Ammon's horn (tissue), 1 donor: ENCODE data around the gene LAGE3.

Experiments used
- DNase-seq: peaks from one replicate; pipeline ENCODE4 v3.0.0-alpha.2; 2016; ENCODE audit warnings: low spot score

Gene LAGE3

GRCh38 chrX:154435171-154435733, 43.8 kb downstream of the LAGE3 start:
- DNase-seq, result no peak

- no peak for DNase-seq
Measured at GRCh38 chrX:154434394-154435168, 44.5 kb downstream of the LAGE3 start.

- no peak for DNase-seq
Measured at GRCh38 chrX:154433605-154434004, 45.5 kb downstream of the LAGE3 start.

- DNase-seq, result no peak
Measured at GRCh38 chrX:154432210-154432609, 46.9 kb downstream of the LAGE3 start.

- peak; percentile 30 for DNase-seq
Measured at GRCh38 chrX:154431341-154431740, 47.7 kb downstream of the LAGE3 start.

- DNase-seq, result no peak
Measured at GRCh38 chrX:154430916-154431315, 48.2 kb downstream of the LAGE3 start.

GRCh38 chrX:154430479-154430878, 48.6 kb downstream of the LAGE3 start:
- no peak for DNase-seq

GRCh38 chrX:154429711-154430110, 49.4 kb downstream of the LAGE3 start:
- DNase-seq, result no peak

- DNase-seq, result peak; percentile 94
Measured at GRCh38 chrX:154428176-154429171, 50.6 kb downstream of the LAGE3 start, which contains the start of gene ATP6AP1. TSS of gene ATP6AP1 (plus strand) at chrX:154428677. CDS start at chrX:154428693, 16 bp downstream.
